ENCODE data around the gene GGPS1. TPM values are rescaled to one million over a fixed set of nuclear protein-coding genes. Genes with fewer than 3 reads are reported as not detected.

GGPS1 gene
- polyA plus RNA-seq, 1 donor (not counting 4 experiments of a cell fraction or from before 2014, with no cell fraction given), result 40.8 TPM

GRCh38 chr1:235295902-235296350, 32.4 kb upstream of the GGPS1 start:
- Histone ChIP-seq H3K4me1 (ENCODE audit: control insufficient read depth, extremely low read depth, insufficient read depth, low read length) (no peaks in the 10 kb centered on the region), H4K20me1 (ENCODE audit: control insufficient read depth, extremely low read depth, insufficient read depth, low read length) (peaks cover 6% of the 10 kb centered on the region), H2AFZ (ENCODE audit: control insufficient read depth, low read length) (no peak overlapping the region), H3K4me3 (ENCODE audit: control insufficient read depth in 2 of 3, extremely low read depth in 1 of 3, insufficient read depth in 2 of 3, low read depth in 1 of 3, low read length in 3 of 3) (no peak overlapping the region), H3K79me2 (ENCODE audit: control insufficient read depth, insufficient read depth, low read length) (peaks cover 84% of the 10 kb centered on the region), H3K4me2 (ENCODE audit: control insufficient read depth, extremely low read depth, insufficient read depth, low read depth, low read length) (no peak overlapping the region), H3K27ac (ENCODE audit: control insufficient read depth, insufficient read depth, low read length) (no peak overlapping the region), H3K9me3 (ENCODE audit: control insufficient read depth, low read depth, low read length) (no peaks in the 10 kb centered on the region), H3K27me3 (ENCODE audit: control insufficient read depth, extremely low read depth, insufficient read depth, low read length) (no peaks in the 10 kb centered on the region), H3K36me3 (ENCODE audit: control insufficient read depth in 2 of 2, extremely low read depth in 1 of 2, insufficient read depth in 2 of 2, low read length in 2 of 2) (no peaks in the 10 kb centered on the region), H3K9me1 (ENCODE audit: control insufficient read depth, extremely low read depth, insufficient read depth, low read length) (peaks cover under 1% of the 10 kb centered on the region), H3K9ac (ENCODE audit: control insufficient read depth, extremely low read depth, insufficient read depth, low read length) (no peak overlapping the region)
- no peak for FAIRE-seq
- no peak for TF ChIP-seq CTCF (optimal IDR thresholded peaks at IDR 0.05 in 1 of 3, IDR thresholded peaks at IDR 0.05 in 1 of 3, conservative IDR thresholded peaks at IDR 0.05 in 1 of 3; ENCODE audit: extremely low read depth in 1 of 3, insufficient read depth in 2 of 3, low read length in 3 of 3)
- TF ChIP-seq EZH2 (IDR thresholded peaks at IDR 0.05; ENCODE audit: low read length), result no peak
- dilution Hi-C loops (cut with MboI; ENCODE audit: extremely low pct_ligation_motif_present, low sequenced_read_pairs), result no loop called here
- no peak for DNase-seq (ENCODE audit: low read depth, low spot score)

GRCh38 chr1:235296729-235297128, 31.6 kb upstream of the GGPS1 start:
- FAIRE-seq (no peak), DNase-seq (ENCODE audit: low read depth, low spot score) (no peak)
- no peak for TF ChIP-seq EZH2 (IDR thresholded peaks at IDR 0.05; ENCODE audit: low read length)
- no peak for TF ChIP-seq CTCF (optimal IDR thresholded peaks at IDR 0.05 in 1 of 3, IDR thresholded peaks at IDR 0.05 in 1 of 3, conservative IDR thresholded peaks at IDR 0.05 in 1 of 3; ENCODE audit: extremely low read depth in 1 of 3, insufficient read depth in 2 of 3, low read length in 3 of 3)
- H3K9me1 ChIP-seq (ENCODE audit: control insufficient read depth, extremely low read depth, insufficient read depth, low read length), result no peaks in the 10 kb centered on the region
- H2AFZ ChIP-seq (ENCODE audit: control insufficient read depth, low read length), result no peak overlapping the region
- no peaks in the 10 kb centered on the region for H3K27me3 ChIP-seq (ENCODE audit: control insufficient read depth, extremely low read depth, insufficient read depth, low read length)
- H3K9me3 ChIP-seq (ENCODE audit: control insufficient read depth, low read depth, low read length), result no peaks in the 10 kb centered on the region
- peaks cover 85% of the 10 kb centered on the region for H3K79me2 ChIP-seq (ENCODE audit: control insufficient read depth, insufficient read depth, low read length)
- no peaks in the 10 kb centered on the region for H3K4me1 ChIP-seq (ENCODE audit: control insufficient read depth, extremely low read depth, insufficient read depth, low read length)
- peaks cover 4% of the 10 kb centered on the region for H4K20me1 ChIP-seq (ENCODE audit: control insufficient read depth, extremely low read depth, insufficient read depth, low read length)
- H3K4me2 ChIP-seq (ENCODE audit: control insufficient read depth, extremely low read depth, insufficient read depth, low read depth, low read length), result no peak overlapping the region
- H3K36me3 ChIP-seq (ENCODE audit: control insufficient read depth in 2 of 2, extremely low read depth in 1 of 2, insufficient read depth in 2 of 2, low read length in 2 of 2), result no peaks in the 10 kb centered on the region
- dilution Hi-C loops (cut with MboI; ENCODE audit: extremely low pct_ligation_motif_present, low sequenced_read_pairs), result no loop called here
- H3K27ac ChIP-seq (ENCODE audit: control insufficient read depth, insufficient read depth, low read length), result no peak overlapping the region
- no peak overlapping the region for H3K4me3 ChIP-seq (ENCODE audit: control insufficient read depth in 2 of 3, extremely low read depth in 1 of 3, insufficient read depth in 2 of 3, low read depth in 1 of 3, low read length in 3 of 3)
- no peak overlapping the region for H3K9ac ChIP-seq (ENCODE audit: control insufficient read depth, extremely low read depth, insufficient read depth, low read length)
